ENCODE measurements around the gene NIFK.
A peak's percentile ranks its signal among the peaks of the same experiment; 100 is the strongest.
"Not testable (repeated sequence)": the region's sequence is repeated elsewhere in the genome, so short reads cannot be mapped to it uniquely, and the experiment has no call there.

The NIFK gene

GRCh38 chr2:121736462-121737336 is at the start of gene NIFK:
Gene NIFK (minus strand): TSS chr2:121736875. CDS start chr2:121736850, 25 bp downstream.
- DNase-seq, result peak; percentile 97

- DNase-seq, result no peak
Observed at GRCh38 chr2:121783180-121783579, 46.5 kb upstream of the NIFK start.

GRCh38 chr2:121778741-121779487 is 42.2 kb upstream of the NIFK start:
- DNase-seq, result peak; percentile 10

- peak; percentile 66 for DNase-seq
Observed at GRCh38 chr2:121777699-121778058, 41.0 kb upstream of the NIFK start.

GRCh38 chr2:121776885-121777698 is 40.4 kb upstream of the NIFK start:
- DNase-seq, result peak; percentile 78

GRCh38 chr2:121776361-121776760 is 39.7 kb upstream of the NIFK start:
- DNase-seq, result peak; percentile 2

GRCh38 chr2:121774235-121774634 is 37.6 kb upstream of the NIFK start:
- no peak for DNase-seq

- DNase-seq, result peak; percentile 86
Observed at GRCh38 chr2:121771976-121772742, 35.5 kb upstream of the NIFK start.

- no peak for DNase-seq
Observed at GRCh38 chr2:121768143-121768755, 31.6 kb upstream of the NIFK start.

- no peak for DNase-seq
Observed at GRCh38 chr2:121766624-121767023, 29.9 kb upstream of the NIFK start.

- no peak for DNase-seq
Observed at GRCh38 chr2:121764681-121765228, 28.1 kb upstream of the NIFK start.

- DNase-seq, result peak; percentile 97
Observed at GRCh38 chr2:121755237-121756111, 18.8 kb upstream of the NIFK start, which contains the start of gene TSN. Gene TSN (plus strand): TSS chr2:121755651. CDS start chr2:121755780, 129 bp downstream.

- no peak for DNase-seq
Observed at GRCh38 chr2:121754851-121755236, 18.2 kb upstream of the NIFK start.

GRCh38 chr2:121748202-121748601 is 11.5 kb upstream of the NIFK start:
- peak; percentile 48 for DNase-seq

- no peak for DNase-seq
Observed at GRCh38 chr2:121746071-121746578, 9.4 kb upstream of the NIFK start.

GRCh38 chr2:121741450-121741849 is 4.8 kb upstream of the NIFK start:
- DNase-seq, result no peak

- DNase-seq, result no peak
Observed at GRCh38 chr2:121740973-121741372, 4.3 kb upstream of the NIFK start.

GRCh38 chr2:121736140-121736461 is 574 bp downstream of the NIFK start:
- no peak for DNase-seq

- DNase-seq, result no peak
Observed at GRCh38 chr2:121735518-121736074, 1.1 kb downstream of the NIFK start.

GRCh38 chr2:121734544-121734943 is 2.1 kb downstream of the NIFK start:
- DNase-seq, result not testable (repeated sequence)

Measured in NCI-H69 (cell line).